Liver (tissue), 9 donors: ENCODE measurements around the gene YEATS2. TPM values are rescaled to one million over a fixed set of nuclear protein-coding genes. Genes with fewer than 3 reads are reported as not detected.

ENCODE experiments used
- DNase-seq: peaks from one replicate; pipeline ENCODE4 v3.0.0-alpha.2; 2017; ENCODE audit warnings: low spot score
- H3K27ac ChIP-seq, 2 donors: one replicate each; pipeline ENCODE4 v1.7.0; 2013; ENCODE audit warnings: inconsistent platforms in 2 of 2, low read length in 2 of 2, control low read depth in 1 of 2, low read depth in 1 of 2, mild to moderate bottlenecking in 1 of 2
- H3K27me3 ChIP-seq, 4 donors: one replicate each; pipeline versions ENCODE4 v1.6.1 to v1.7.0; 2013; ENCODE audit warnings: low read length in 3 of 4, inconsistent platforms in 1 of 4, mild to moderate bottlenecking in 1 of 4, moderate library complexity in 1 of 4; ENCODE audit not compliant: control insufficient read depth in 4 of 4, insufficient read depth in 4 of 4
- H3K36me3 ChIP-seq, 4 donors: one replicate each; pipeline versions ENCODE4 v1.6.1 to v1.7.0; 2013; ENCODE audit warnings: low read length in 3 of 4, mild to moderate bottlenecking in 3 of 4, low read depth in 1 of 4, moderate library complexity in 1 of 4; ENCODE audit not compliant: control insufficient read depth in 4 of 4, insufficient read depth in 3 of 4
- H3K4me1 ChIP-seq, 4 donors: one replicate each; pipeline versions ENCODE4 v1.6.1 to v1.7.0; 2013; ENCODE audit warnings: low read length in 3 of 4, mild to moderate bottlenecking in 3 of 4, moderate library complexity in 1 of 4; ENCODE audit not compliant: control insufficient read depth in 4 of 4, insufficient read depth in 4 of 4
- H3K4me3 ChIP-seq, 3 donors: one replicate each; pipeline versions ENCODE4 v1.6.1 to v1.7.0; 2013; ENCODE audit warnings: low read length in 3 of 3, control low read depth in 1 of 3, low read depth in 1 of 3, mild to moderate bottlenecking in 1 of 3
- H3K9ac ChIP-seq, 2 donors: one replicate each; pipeline ENCODE4 v1.7.0; 2013; ENCODE audit warnings: low read length in 2 of 2, mild to moderate bottlenecking in 2 of 2, moderate library complexity in 2 of 2, control low read depth in 1 of 2, low read depth in 1 of 2
- H3K9me3 ChIP-seq, 4 donors: one replicate each; pipeline versions ENCODE4 v1.6.1 to v1.7.0; 2013; ENCODE audit warnings: low read length in 3 of 4; ENCODE audit not compliant: control insufficient read depth in 4 of 4
- ATF3 ChIP-seq: IDR thresholded peaks from 2 replicates; pipeline ENCODE4 v1.6.1; 2016; ENCODE audit warnings: antibody characterized with exemption
- CTCF ChIP-seq: fragments of 150-350 bp; IDR thresholded peaks from 2 replicates; pipeline ENCODE4 v1.5.1; 2017; ENCODE audit warnings: improper control_type of control experiment, low read depth, low read length; ENCODE audit not compliant: missing input control
- EGR1 ChIP-seq, 2 donors: IDR thresholded peaks; 2 replicates each; pipeline ENCODE4 v1.6.1; 2016 to 2018; ENCODE audit warnings: antibody characterized with exemption in 2 of 2, low read depth in 2 of 2
- FOXA2 ChIP-seq: IDR thresholded peaks from 2 replicates; pipeline ENCODE4 v1.6.1; 2016; ENCODE audit warnings: antibody characterized with exemption
- GABPA ChIP-seq, 2 donors: IDR thresholded peaks in 1 of 2; conservative IDR thresholded peaks in 1 of 2; 2 replicates each; pipeline ENCODE4 v1.6.1; 2016; ENCODE audit warnings: antibody characterized with exemption in 2 of 2, mild to moderate bottlenecking in 1 of 2, moderate library complexity in 1 of 2
- HNF4A ChIP-seq, 2 donors: conservative IDR thresholded peaks; 2 replicates each; pipeline ENCODE4 v1.6.1; 2016; ENCODE audit warnings: antibody characterized with exemption in 2 of 2, mild to moderate bottlenecking in 2 of 2
- HNF4G ChIP-seq: IDR thresholded peaks from 2 replicates; pipeline ENCODE4 v1.6.1; 2016; ENCODE audit warnings: antibody characterized with exemption
- JUND ChIP-seq, 2 donors: IDR thresholded peaks; 2 replicates each; pipeline ENCODE4 v1.6.1; 2016; ENCODE audit warnings: antibody characterized with exemption in 2 of 2
- MAX ChIP-seq: IDR thresholded peaks from 2 replicates; pipeline ENCODE4 v1.6.1; 2016; ENCODE audit warnings: antibody characterized with exemption
- NR2F2 ChIP-seq: IDR thresholded peaks from 2 replicates; pipeline ENCODE4 v1.6.1; 2016; ENCODE audit warnings: antibody characterized with exemption
- RAD21 ChIP-seq, 2 donors: IDR thresholded peaks; 2 replicates each; pipeline ENCODE4 v1.6.1; 2016; ENCODE audit warnings: antibody characterized with exemption in 2 of 2, mild to moderate bottlenecking in 2 of 2
- REST ChIP-seq: IDR thresholded peaks from 2 replicates; pipeline ENCODE4 v1.6.1; 2016; ENCODE audit warnings: antibody characterized with exemption, mild to moderate bottlenecking
- RXRA ChIP-seq, 2 donors: IDR thresholded peaks; 2 replicates each; pipeline ENCODE4 v1.6.1; 2017 to 2018; ENCODE audit warnings: antibody characterized with exemption in 2 of 2, mild to moderate bottlenecking in 1 of 2
- SP1 ChIP-seq: IDR thresholded peaks from 2 replicates; pipeline ENCODE4 v1.6.1; 2018; ENCODE audit warnings: antibody characterized with exemption, mild to moderate bottlenecking
- TAF1 ChIP-seq: conservative IDR thresholded peaks from 2 replicates; pipeline ENCODE4 v1.6.1; 2016; ENCODE audit warnings: antibody characterized with exemption, mild to moderate bottlenecking
- YY1 ChIP-seq: IDR thresholded peaks from 2 replicates; pipeline ENCODE4 v1.6.1; 2016; ENCODE audit warnings: antibody characterized with exemption, mild to moderate bottlenecking
- ZBTB33 ChIP-seq: IDR thresholded peaks from 2 replicates; pipeline ENCODE4 v1.6.1; 2016; ENCODE audit warnings: antibody characterized with exemption
- WGBS: extraction: QIAGEN DNeasy Blood & Tissue Kit; methylation state at CpG from one replicate; pipeline ENCODE4 v1.1.7; 2013; 5-methylcytosine and 5-hydroxymethylcytosine counted together
- polyA plus RNA-seq, 2 donors: library from polyadenylated mRNA; stranded (reverse) in 1 of 2; unstranded in 1 of 2; fragments of 200-250 nt in 1 of 2; fragments of >200 nt in 1 of 2; fragmentation: Nextera tagmentation in 1 of 2; extraction: Ambion mirVana in 1 of 2; gene quantifications; one replicate each; pipeline versions ENCODE4 v1.2.1 to v1.2.3, GENCODE V29; 2013 to 2015
- total RNA-seq, 2 donors: library from RNA; depleted of rRNA; stranded (reverse); fragments of >200 nt; gene quantifications; one replicate each; pipeline ENCODE4 v1.2.3, GENCODE V29; 2014
- donor health status: healthy.
- donor health status: healthy.
- donor health status: healthy.
- donor health status: healthy.
- donor health status: healthy.

The YEATS2 gene
- total and polyA plus RNA-seq, 4 donors, result 1.5 to 9.4 (median 4.9) TPM

- DNase-seq, result no peak
- Histone ChIP-seq H3K4me3 (no peak overlapping the region), H3K36me3 (peaks cover 9 to 51% (median 33%) of the 10 kb centered on the region in 4 donors), H3K27me3 (no peaks in the 10 kb centered on the region), H3K27ac (no peak overlapping the region), H3K4me1 (no peaks in the 10 kb centered on the region), H3K9me3 (no peaks in the 10 kb centered on the region), H3K9ac (no peak overlapping the region)
- TF ChIP-seq EGR1 (IDR thresholded peaks at IDR 0.05; ENCODE audit: low read depth in 2 of 2) (no peak), RXRA (IDR thresholded peaks at IDR 0.05) (no peak), ZBTB33 (no peak), HNF4G (no peak), ATF3 (no peak), NR2F2 (no peak), TAF1 (no peak), RAD21 (IDR thresholded peaks at IDR 0.05) (no peak), REST (no peak), FOXA2 (no peak), YY1 (no peak), SP1 (no peak), JUND (IDR thresholded peaks at IDR 0.05) (no peak), MAX (no peak), HNF4A (conservative IDR thresholded peaks at IDR 0.05) (no peak), CTCF (no peak), GABPA (IDR thresholded peaks at IDR 0.05 in 1 of 2, conservative IDR thresholded peaks at IDR 0.05 in 1 of 2) (no peak)
- 95% methylated on average over 3 of the region's 3 CpGs for WGBS
Measured at GRCh38 chr3:183857863-183858262, 160.3 kb downstream of the YEATS2 start.

Other genes with a start within 250 kb of the YEATS2 start
- 1 to 10 TPM; 1.6 to 3.8 TPM for gene KLHL6, start 142.1 kb upstream of the YEATS2 start, total RNA-seq
- under 1 TPM; 0.42 to 0.44 TPM for gene KLHL6, start 142.1 kb upstream of the YEATS2 start, polyA plus RNA-seq
- gene KLHL24, start 62.2 kb upstream of the YEATS2 start, total RNA-seq, result 10 to 100 TPM; 20.6 to 81.8 TPM
- 10 to 100 TPM in 1 of 2 donors, 1 to 10 TPM in 1; 6.4 to 16.2 TPM for gene KLHL24, start 62.2 kb upstream of the YEATS2 start, polyA plus RNA-seq
- under 1 TPM; 0.19 to 0.33 TPM for gene MAP6D1, start 127.8 kb downstream of the YEATS2 start, total RNA-seq
- under 1 TPM in 1 of 2 donors, not detected in 1; 0.06 TPM for gene MAP6D1, start 127.8 kb downstream of the YEATS2 start, polyA plus RNA-seq
- gene PARL, start 187.1 kb downstream of the YEATS2 start, total RNA-seq, result 10 to 100 TPM; 16.1 to 23.3 TPM
- 10 to 100 TPM; 21.0 to 32.7 TPM for gene PARL, start 187.1 kb downstream of the YEATS2 start, polyA plus RNA-seq